Testis (tissue), 3 donors: ENCODE measurements around the gene ANGPT4. TPM values are rescaled to one million over a fixed set of nuclear protein-coding genes. Genes with fewer than 3 reads are reported as not detected.

Experiments
- DNase-seq: peaks from one replicate; pipeline ENCODE4 v3.0.0-alpha.2; 2019
- H3K27ac ChIP-seq, 2 donors: fragments of 200-600 bp; sonication (generic); one replicate each; pipeline ENCODE4 v1.5.1; 2019
- H3K27me3 ChIP-seq: fragments of 200-600 bp; sonication (generic); one replicate; pipeline ENCODE4 v1.5.1; 2019
- H3K36me3 ChIP-seq: fragments of 200-600 bp; sonication (generic); one replicate; pipeline ENCODE4 v1.5.1; 2017; ENCODE audit warnings: low read depth; ENCODE audit errors: missing control alignments
- H3K4me1 ChIP-seq: fragments of 200-600 bp; sonication (generic); one replicate; pipeline ENCODE4 v1.5.1; 2019
- H3K4me3 ChIP-seq, 2 donors: fragments of 200-600 bp; sonication (generic); one replicate each; pipeline ENCODE4 v1.5.1; 2017 to 2019
- H3K9me3 ChIP-seq: fragments of 200-600 bp; sonication (generic); one replicate; pipeline ENCODE4 v1.5.1; 2017
- CTCF ChIP-seq, 3 experiments: fragments of 450-650 bp in 2 of 3; fragments of 200-600 bp in 1 of 3; sonication (generic) in 1 of 3; IDR thresholded peaks; one replicate each; pipeline ENCODE4 v1.5.1; 2016 to 2019; ENCODE audit warnings: antibody characterized with exemption in 3 of 3, mild to moderate bottlenecking in 2 of 3, moderate library complexity in 1 of 3
- POLR2A ChIP-seq: fragments of 450-650 bp; IDR thresholded peaks from one replicate; pipeline ENCODE4 v1.6.1; 2017; ENCODE audit warnings: antibody characterized with exemption, mild to moderate bottlenecking, moderate library complexity
- WGBS, 2 donors: methylation state at CpG; one replicate each; pipeline ENCODE4 v1.1.5; 2018; 5-methylcytosine and 5-hydroxymethylcytosine counted together
- intact Hi-C: fragments of 100-400 bp; cut with DNase I; formaldehyde crosslinking; loops from one replicate; pipeline ENCODE4 v1.15.1; 2023; ENCODE audit warnings: low total_unique reads
- polyA plus RNA-seq: library from polyadenylated mRNA; stranded (reverse); fragments of 350-450 nt; fragmentation: Illumina TruSeq; extraction: RNeasy Lipid Tissue Mini Kit (QIAGEN cat#74804); gene quantifications from one replicate; pipeline ENCODE4 v1.2.3, GENCODE V29; 2014; ENCODE audit warnings: low read depth, low replicate concordance; ENCODE audit not compliant: insufficient read depth
- total RNA-seq, 2 donors: library from RNA; depleted of rRNA; stranded (reverse); fragments of >200 nt; gene quantifications; one replicate each; pipeline ENCODE4 v1.2.3, GENCODE V29; 2016

The ANGPT4 gene
- total and polyA plus RNA-seq, 3 donors from 2014 or later, result 0.56 to 1.2 (median 0.79) TPM

GRCh38 chr20:868279-868678 is 47.9 kb downstream of the ANGPT4 start:
- WGBS, 2 donors, result 92 to 94% methylated on average over 9 of the region's 9 CpGs
- TF ChIP-seq CTCF (IDR thresholded peaks at IDR 0.05) (no peak), POLR2A (no peak)
- Histone ChIP-seq H3K9me3 (no peaks in the 10 kb centered on the region), H3K27ac (no peak overlapping the region), H3K4me3 (no peak overlapping the region), H3K36me3 (no peaks in the 10 kb centered on the region), H3K4me1 (no peaks in the 10 kb centered on the region), H3K27me3 (no peaks in the 10 kb centered on the region)
- no peak for DNase-seq
- intact Hi-C loops, result no loop called here

- Histone ChIP-seq H3K4me1 (no peaks in the 10 kb centered on the region), H3K27ac (no peak overlapping the region), H3K4me3 (no peak overlapping the region), H3K36me3 (no peaks in the 10 kb centered on the region), H3K9me3 (no peaks in the 10 kb centered on the region), H3K27me3 (no peaks in the 10 kb centered on the region)
- intact Hi-C loops, result no loop called here
- DNase-seq, result no peak
- no peak for TF ChIP-seq CTCF (IDR thresholded peaks at IDR 0.05)
- no peak for TF ChIP-seq POLR2A
- WGBS, 2 donors, result 86 to 94% methylated on average over 1 of the region's 1 CpG
Measured at GRCh38 chr20:865440-865839, 50.7 kb downstream of the ANGPT4 start.

DNA sequence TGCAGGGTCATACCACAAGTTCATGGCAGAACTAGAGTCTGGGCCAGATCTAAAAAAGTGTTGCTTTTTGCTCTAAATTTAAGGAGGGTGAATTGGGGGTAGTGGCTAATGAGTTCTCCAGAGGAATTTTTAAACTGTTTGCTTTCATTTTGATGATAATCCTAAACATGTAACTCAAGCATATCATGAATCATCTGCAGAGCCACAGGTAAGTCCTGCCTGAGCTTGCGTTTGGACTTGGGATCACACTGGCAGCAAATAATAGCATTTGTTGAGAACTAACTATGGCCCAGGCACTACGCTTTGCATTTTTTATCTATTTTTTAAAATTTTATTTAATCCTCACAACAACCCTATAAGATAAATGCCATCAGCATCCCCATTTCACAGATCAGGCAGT is 55.2 kb downstream of the ANGPT4 start:
- H3K36me3 ChIP-seq, result no peaks in the 10 kb centered on the region
- 96 to 100% methylated on average over 2 of the region's 2 CpGs for WGBS, 2 donors
- no peaks in the 10 kb centered on the region for H3K4me1 ChIP-seq
- H3K4me3 ChIP-seq, result no peak overlapping the region
- no peak for DNase-seq
- TF ChIP-seq CTCF (IDR thresholded peaks at IDR 0.05) (no peak), POLR2A (no peak)
- no peaks in the 10 kb centered on the region for H3K27me3 ChIP-seq
- H3K27ac ChIP-seq, result no peak overlapping the region
- H3K9me3 ChIP-seq, result no peaks in the 10 kb centered on the region
- intact Hi-C loops, result no loop called here

DNA sequence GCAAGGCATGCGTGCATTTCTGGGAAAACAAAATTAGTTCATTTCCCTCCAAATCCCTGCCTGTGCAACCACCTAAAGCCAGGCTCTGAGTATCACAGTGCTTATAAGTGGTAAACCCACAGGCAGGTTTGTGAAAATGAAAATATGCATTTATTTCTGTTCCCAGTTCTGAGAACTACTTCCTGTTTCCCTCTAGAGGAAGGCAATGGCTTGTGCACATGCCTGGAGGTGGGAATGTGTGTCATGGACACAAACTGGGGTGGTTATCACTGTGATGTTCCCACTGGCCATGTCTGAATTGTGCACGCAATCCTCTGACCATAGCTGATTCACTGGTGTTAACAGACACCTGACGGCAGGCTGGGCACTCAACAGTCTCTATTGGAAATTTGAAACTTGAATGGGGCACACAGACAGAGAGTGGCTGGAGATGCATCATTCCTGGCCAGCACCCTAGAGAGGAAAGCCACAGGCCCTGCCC is 56.3 kb downstream of the ANGPT4 start:
- TF ChIP-seq POLR2A, result no peak
- TF ChIP-seq CTCF (IDR thresholded peaks at IDR 0.05), result no peak
- no peak overlapping the region for H3K27ac ChIP-seq
- no peaks in the 10 kb centered on the region for H3K4me1 ChIP-seq
- H3K36me3 ChIP-seq, result no peaks in the 10 kb centered on the region
- no peak for DNase-seq
- WGBS, 2 donors, result 53 to 67% methylated on average over 3 of the region's 3 CpGs
- H3K9me3 ChIP-seq, result no peaks in the 10 kb centered on the region
- H3K27me3 ChIP-seq, result no peaks in the 10 kb centered on the region
- no peak overlapping the region for H3K4me3 ChIP-seq
- intact Hi-C loops, result no loop called here

DNA sequence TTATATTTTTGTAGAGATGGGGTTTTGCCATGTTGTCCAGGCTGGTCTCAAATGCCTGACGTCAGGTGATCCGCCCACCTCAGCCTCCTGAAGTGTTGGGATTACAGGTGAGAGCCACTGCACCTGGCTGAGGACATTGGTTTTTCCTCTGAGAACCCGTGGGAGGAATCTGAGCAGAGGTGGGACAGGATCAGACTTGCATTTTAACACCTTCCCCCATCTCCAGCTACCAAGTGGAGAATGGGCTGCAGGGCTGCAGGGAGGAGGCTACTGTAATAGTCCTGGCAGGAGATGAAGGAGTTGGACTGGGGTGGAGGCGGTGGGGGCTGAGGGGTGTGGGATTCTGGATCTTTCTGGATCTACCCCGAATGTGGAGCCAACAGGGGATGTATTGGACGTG is 58.1 kb downstream of the ANGPT4 start:
- Histone ChIP-seq H3K9me3 (no peaks in the 10 kb centered on the region), H3K27ac (no peak overlapping the region), H3K27me3 (no peaks in the 10 kb centered on the region), H3K4me1 (no peaks in the 10 kb centered on the region), H3K4me3 (no peak overlapping the region), H3K36me3 (no peaks in the 10 kb centered on the region)
- 87 to 93% methylated on average over 6 of the region's 6 CpGs for WGBS, 2 donors
- TF ChIP-seq CTCF (IDR thresholded peaks at IDR 0.05) (no peak), POLR2A (no peak)
- DNase-seq, result no peak
- intact Hi-C loops, result no loop called here
